NCI-H2081 treated with DMSO at 0.1 percent for 48 hours (cell line): ENCODE data around the gene DPEP3.

Experiments used
- DNase-seq: peaks from one replicate; lab custom pipeline; 2025; lab: John Stamatoyannopoulos, UW

Gene DPEP3

DNA sequence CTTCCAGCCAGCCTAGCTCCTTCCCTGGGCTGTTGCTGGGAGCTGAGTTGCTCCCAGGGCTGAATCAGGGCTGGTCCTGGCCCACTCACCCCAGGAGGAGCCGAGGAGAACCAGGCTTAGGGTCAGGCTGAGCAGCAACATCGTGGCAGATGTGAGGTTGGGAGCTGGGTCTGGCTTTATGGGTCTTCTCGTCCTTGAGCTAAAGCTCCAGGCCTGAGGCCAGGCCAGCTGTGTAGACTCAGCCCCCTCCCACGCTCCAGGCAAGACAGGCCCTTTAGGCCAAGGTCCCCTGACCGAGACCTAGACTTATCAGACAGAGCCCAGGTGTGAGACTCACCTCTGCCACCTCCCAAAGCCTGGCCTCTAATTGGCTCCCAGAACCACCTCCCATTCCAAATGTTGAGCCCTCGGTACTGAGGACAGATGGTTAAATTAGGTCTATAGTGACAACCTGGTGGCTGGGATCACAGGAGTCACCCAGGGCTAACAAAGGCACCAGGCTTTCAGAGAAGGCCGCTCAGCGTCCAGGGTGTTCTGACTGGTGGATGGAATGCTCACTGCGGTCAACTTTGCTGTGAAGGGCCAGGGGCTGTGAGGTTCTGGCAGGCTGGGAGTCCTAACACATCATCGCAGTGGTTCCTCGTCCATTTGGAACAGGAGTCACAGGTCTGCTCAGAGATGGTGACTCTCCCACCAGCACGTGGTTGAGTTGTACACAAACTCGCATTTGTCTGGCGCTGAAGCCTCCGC, 48.4 kb downstream of the DPEP3 start, which contains the start of gene CTRL:
CTRL (minus strand) TSS at position 151 of the 750 bp plus-strand sequence; CDS start at position 141, 10 bp downstream.
- no peak for DNase-seq

DNA sequence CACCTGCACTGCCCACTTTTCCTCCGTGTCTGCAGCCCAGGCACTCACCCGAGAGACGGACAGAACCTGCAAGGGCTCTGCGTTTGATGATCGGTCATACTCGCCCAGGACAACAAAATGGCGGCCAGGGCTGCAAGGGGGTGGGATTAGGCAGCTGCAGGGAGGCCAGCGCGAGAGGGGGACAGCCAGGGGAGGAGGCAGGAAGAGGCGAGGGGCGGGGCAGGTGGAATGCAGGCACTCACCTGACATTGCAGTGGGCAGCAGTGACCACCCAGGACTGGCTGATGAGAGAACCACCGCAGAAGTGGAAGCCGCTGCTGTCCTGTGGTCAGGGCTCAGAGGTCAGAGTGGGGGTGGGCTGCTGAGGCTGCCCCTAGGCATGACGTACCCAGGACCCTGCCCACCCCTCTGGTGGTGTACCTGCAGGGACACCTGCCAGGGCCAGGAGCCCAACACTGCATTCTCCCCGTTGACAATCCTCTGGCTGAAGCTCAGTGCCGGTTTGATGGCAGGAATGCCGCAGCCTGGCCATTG, 49.6 kb downstream of the DPEP3 start:
- no peak for DNase-seq

DNA sequence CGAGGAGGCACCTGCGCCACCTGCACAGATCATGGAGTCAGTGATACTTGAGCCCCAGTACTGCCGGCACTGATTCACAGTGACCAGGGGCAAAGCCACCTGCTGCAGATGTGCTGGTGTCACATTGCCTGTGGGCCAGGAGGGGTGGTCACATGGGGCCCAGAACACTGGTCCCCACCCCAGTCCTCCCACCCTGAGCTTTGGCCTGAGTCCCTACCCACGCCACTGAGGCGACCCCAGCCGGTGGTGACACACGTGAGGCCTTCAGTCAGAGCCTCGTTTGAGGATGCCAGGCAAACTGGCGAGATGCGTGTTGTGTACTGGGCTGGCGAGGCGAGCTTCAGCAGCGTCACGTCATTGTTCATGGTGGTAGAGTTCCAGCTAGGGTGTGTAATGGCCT, 50.1 kb downstream of the DPEP3 start:
- DNase-seq: no peak

- DNase-seq: no peak
Measured at GRCh38 chr16:67928561-67929364, 51.5 kb downstream of the DPEP3 start.

DNA sequence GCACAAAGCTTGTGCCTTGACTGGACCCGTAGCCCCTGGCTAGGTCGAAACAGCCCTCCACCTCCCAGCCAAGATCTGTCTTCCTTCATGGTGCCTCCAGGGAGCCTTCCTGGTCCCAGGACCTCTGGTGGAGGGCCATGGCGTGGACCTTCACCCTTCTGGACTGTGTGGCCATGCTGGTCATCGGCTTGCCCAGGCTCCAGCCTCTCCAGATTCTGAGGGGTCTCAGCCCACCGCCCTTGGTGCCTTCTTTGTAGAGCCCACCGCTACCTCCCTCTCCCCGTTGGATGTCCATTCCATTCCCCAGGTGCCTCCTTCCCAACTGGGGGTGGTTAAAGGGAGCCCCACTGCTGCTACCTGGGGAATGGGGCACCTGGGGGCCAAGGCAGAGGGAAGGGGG, 52.2 kb downstream of the DPEP3 start:
- no peak for DNase-seq

DNA sequence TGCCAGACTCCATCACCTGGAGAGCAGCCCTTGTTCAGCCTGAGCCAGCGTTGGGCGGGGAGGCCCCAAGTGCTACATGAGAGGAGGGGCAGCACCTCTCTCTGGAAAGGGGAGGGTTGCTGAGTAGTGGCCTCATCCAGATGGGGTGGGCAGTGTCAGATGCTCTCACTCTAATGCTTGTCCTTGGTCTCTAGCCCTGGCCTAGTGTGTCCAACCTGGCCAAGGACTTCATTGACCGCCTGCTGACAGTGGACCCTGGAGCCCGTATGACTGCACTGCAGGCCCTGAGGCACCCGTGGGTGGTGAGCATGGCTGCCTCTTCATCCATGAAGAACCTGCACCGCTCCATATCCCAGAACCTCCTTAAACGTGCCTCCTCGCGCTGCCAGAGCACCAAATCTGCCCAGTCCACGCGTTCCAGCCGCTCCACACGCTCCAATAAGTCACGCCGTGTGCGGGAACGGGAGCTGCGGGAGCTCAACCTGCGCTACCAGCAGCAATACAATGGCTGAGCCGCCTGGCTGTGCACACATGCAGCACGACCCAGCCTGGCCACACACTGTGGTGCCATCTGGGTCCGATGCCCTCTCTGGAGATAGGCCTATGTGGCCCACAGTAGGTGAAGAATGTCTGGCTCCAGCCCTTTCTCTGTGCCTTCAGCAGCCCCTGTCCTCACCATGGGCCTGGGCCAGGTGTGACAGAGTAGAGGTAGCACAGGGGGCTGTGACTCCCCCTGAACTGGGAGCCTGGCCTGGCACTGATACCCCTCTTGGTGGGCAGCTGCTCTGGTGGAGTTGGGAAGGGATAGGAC, 53.0 kb downstream of the DPEP3 start:
- no peak for DNase-seq

DNA sequence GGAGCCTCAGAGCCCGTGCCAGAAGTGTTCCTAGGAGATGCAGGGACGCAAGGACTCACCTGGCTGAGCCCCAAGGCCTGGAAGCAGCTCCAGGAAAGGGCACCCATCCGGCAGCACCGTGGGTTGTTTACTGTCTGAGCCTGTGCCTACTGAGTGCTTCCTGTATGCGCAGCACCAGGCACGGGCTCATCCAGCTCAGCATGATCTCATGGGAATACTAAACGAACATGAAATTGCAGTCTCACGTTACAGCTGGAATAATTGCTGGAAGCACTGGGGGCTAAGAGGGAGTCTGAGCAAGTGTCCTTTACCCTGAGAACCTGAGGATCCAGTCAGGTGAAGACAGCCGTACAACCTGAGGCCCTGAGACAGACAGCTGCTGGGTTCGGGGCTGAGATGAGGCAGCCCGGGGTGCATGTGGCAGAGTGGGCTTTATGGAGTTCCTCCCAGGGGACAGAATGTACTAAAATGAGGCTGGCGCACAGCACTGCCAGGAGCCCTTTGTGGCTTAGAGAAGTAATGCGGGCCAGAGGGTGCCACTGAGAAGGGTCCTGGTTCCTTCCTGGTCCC, 54.0 kb downstream of the DPEP3 start:
- DNase-seq: peak; percentile 67
